ENCODE results near the gene ZBTB25. TPM values are rescaled to one million over a fixed set of nuclear protein-coding genes. Genes with fewer than 3 reads are reported as not detected.
A peak's percentile ranks its signal among the peaks of the same experiment; 100 is the strongest.
"Not testable (repeated sequence)": the region's sequence is repeated elsewhere in the genome, so short reads cannot be mapped to it uniquely, and the experiment has no call there.

The ZBTB25 gene
- polyA plus RNA-seq, 3 donors, result 2.6 to 4.0 (median 3.8) TPM

DNA sequence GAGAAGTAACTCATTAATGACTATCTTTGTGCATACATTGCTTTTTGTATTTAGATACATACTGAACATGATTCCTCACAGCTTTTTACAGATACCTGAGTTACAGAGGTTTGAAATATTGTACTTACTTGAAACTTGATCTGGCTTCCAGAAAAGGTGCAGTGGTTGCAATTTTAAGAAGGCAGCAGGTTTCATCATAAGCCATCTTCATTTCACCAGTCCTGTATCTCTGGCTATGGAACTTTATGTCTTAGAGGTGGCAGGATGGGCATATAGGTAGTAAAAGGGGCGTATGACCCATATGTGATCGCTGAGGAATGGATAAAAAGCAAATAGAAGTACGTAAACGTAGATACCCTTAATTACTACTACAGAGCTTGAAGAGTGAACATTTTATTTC is 14.6 kb upstream of the ZBTB25 start:
- 58 to 78% (median 72%) methylated on average over 4 of the region's 4 CpGs for WGBS, 3 donors

DNA sequence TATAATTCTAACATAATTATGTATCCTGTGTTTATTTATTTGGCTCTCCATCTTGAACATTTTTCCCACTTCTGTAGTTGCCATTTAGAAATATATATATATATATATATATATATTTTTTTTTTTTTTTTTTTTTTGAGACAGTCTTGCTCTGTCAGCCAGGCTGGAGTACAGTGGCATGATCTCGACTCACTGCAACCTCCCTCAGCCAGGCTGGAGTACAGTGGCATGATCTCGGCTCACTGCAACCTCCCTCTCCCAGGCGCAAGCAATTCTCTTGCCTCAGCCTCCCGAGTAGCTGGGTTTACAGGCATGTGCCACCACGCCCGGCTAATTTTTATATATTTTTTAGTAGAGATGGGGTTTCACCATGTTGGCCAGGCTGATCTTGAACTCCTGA is 14.0 kb upstream of the ZBTB25 start:
- WGBS, 3 donors, result 75 to 93% (median 81%) methylated on average over 6 of the region's 6 CpGs

More for the DNA sequence above, 14.6 kb upstream of the ZBTB25 start:
- no peak overlapping the region for H3K27ac ChIP-seq (ENCODE audit: low read depth, low read length)

DNA sequence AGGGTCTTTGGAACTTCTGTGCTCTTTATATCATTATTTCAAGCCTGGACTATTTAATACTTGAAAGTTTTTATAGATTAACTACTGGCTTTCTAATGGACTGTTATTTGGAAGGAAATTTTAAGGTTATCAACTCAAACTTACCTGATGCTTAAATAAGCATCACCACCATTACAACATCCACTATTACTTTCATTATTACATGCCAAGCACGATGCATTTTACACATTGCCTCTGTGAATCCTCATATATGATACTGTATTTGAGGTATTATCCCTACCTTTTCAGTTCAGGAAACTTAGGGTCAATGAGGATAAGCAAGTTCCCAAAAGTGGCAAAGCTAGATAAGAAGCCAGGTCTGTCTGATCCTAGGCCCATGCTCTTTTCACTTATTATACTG is 13.3 kb upstream of the ZBTB25 start:
- 82 to 92% (median 83%) methylated on average over 1 of the region's 1 CpG for WGBS, 3 donors
- H3K27ac ChIP-seq (ENCODE audit: low read depth, low read length), result no peak overlapping the region

More for the DNA sequence above, 14.0 kb upstream of the ZBTB25 start:
- not testable (repeated sequence) for H3K27ac ChIP-seq (ENCODE audit: low read depth, low read length)

DNA sequence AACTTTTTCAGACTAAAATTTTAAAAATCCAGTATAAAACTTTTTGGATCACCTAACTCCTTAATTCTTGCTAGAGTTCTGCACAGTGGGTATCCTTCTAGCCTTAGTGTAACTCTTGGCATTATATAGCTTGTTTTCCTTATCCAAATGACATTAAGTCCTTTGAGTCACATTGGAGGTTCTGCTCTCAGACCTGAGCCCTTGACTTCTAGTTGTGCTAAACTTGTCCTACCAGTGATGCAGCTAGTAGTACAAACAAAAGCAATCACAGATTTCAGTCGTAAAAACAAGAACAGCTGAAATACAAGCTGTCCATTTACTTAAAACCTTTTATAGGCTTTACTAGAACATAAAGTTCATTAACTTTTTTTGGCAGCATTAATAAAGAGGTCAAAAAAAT is 11.4 kb upstream of the ZBTB25 start:
- H3K27ac ChIP-seq (ENCODE audit: low read depth, low read length), result no peak overlapping the region
- 19 to 68% (median 65%) methylated on average over 1 of the region's 1 CpG for WGBS, 3 donors

DNA sequence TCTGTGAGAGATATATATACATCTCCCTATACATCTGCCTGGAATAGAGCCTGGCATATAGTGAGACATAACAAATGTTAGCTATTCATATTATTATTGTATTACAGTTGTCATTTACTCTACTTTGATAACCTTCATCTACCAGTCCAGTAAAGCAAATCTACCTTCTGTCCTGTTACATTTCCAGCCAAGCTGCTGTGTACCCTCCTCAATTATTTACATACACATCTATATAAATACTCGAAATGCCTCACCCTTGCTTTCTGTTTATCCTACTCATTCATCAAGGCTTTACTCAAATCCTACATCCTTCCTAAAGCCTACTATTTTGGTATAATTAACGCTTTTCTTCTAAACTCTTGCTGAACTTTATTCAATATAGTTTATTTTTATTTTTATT is 9.6 kb upstream of the ZBTB25 start:
- 90 to 95% (median 92%) methylated on average over 2 of the region's 2 CpGs for WGBS, 3 donors

DNA sequence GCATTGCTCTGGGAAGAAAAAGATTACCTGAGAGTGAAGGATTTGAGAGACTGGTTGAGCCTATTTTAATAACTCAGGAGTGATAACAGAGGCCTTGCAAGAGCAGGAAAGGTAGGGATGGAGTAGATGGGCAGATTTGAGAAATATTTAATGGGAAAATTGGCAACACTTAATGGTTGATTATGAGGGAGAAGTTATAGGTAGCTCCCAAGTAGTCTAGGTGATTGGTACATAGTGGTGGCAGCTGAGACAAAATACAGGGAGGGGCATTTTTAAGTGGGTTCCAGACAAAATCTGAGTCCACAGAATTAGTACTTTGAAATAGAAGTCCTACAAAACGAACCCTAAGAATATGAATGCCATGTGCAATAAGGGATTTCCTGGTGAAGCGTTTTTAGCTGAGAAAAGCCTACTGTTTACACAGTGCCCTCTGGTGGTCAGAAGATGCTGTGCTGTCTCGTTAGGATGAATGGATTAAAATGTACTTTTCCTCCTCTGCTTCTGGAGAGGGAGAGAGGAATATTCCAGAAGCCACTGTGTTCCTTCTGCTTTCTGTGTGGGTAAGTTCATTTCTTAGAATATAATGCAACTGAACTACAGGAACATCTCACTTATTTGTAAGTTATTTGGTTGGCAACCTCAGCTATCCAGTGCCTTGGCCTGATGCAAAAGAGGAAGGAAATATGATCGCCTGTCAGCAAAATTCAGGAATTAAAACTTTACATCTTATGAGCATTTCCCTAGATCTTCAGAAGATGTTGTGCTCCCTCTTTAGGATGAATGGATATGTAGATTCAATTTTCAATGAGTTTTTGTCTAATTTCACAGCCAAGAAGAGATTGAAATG is 7.4 kb upstream of the ZBTB25 start:
- WGBS, 3 donors, result 9 to 24% (median 14%) methylated on average over 4 of the region's 4 CpGs
- no peak overlapping the region for H3K27ac ChIP-seq (ENCODE audit: low read depth, low read length)

More for the DNA sequence above, 9.6 kb upstream of the ZBTB25 start:
- H3K27ac ChIP-seq (ENCODE audit: low read depth, low read length), result no peak overlapping the region

DNA sequence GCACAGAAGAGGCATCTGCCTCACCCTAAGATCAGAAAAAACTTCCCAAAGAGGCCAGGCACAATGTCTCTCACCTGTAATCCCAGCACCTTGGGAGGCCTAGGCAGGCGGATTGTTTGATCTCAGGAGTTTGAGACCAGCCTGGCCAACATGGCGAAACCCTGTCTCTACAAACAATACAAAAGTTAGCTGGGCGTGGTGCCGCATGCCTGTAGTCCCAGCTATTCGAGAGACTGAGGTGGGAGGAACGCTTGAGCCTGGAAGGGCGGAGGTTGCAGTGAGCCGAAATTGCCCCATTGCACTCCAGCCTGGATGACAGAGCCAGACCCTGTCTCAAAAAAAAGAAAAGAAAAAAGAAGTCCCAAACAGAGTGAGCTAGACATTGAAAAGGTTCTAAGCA is 5.4 kb upstream of the ZBTB25 start:
- 89 to 92% (median 90%) methylated on average over 8 of the region's 8 CpGs for WGBS, 3 donors
- H3K27ac ChIP-seq (ENCODE audit: low read depth, low read length), result no peak overlapping the region

DNA sequence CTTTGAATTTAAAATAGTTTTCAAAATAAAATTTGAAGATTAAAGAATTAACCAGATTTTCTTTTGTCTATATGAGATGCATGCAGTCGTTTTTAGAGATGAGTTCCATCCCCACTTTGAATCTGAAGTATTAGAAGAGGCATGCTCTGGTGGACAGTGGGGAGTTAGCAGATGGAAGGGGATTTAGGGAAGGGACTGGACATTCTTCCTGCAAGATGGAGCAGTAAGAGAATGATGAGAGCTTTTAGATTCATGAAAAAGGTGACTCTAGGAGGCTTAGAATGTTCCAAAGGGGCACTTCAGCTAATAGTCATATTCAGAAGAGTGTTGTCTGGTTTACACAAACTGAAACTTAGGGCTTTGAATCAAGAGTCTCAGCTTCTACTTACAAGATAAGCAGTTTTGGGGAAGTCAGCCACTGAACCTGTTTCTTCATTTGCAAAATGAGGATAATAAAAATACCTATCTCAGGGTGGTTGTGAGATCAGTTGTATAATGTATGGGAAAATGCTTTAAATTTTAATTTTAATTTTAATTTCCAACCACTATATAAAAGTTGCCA is 4.7 kb upstream of the ZBTB25 start:
- 41 to 49% (median 49%) methylated on average over 1 of the region's 1 CpG for WGBS, 3 donors
- no peak overlapping the region for H3K27ac ChIP-seq (ENCODE audit: low read depth, low read length)

DNA sequence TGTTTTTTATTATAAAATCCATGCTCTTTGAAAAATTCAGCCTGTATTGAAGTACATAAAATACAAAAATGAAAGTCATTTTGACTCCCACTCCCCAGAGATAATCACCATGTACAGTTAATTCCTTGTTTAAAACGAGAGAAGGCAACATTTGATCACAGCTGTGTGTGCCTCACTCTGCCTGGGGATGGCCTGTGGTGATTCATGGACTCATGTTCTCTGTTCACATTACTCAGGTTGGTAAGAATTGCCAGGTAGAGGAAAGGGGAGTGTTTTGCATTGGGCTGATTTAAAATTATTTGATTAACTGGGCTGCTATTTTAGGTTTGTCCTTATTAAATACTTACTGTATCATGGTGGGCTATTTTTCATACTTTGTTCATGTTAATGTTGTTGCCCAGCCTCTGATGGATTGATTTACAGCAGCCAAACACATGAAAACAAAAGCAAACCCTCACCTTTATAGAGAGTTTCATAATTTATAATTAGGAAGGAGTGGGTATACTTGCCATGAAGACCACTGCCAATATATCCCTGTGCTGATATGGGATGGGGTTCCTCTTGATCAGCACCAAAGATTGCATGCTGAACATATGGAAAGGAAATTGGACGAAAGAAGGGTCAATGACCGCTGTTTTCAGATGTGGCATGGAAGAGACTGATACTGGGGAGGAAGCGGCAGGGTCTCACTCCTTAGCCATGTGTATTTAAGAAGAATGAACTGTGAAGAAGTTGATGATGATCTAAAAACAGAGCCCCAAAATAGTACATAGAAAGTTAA is 3.9 kb upstream of the ZBTB25 start:
- WGBS, 3 donors, result 71% methylated on average over 4 of the region's 4 CpGs
- H3K27ac ChIP-seq (ENCODE audit: low read depth, low read length), result no peak overlapping the region

DNA sequence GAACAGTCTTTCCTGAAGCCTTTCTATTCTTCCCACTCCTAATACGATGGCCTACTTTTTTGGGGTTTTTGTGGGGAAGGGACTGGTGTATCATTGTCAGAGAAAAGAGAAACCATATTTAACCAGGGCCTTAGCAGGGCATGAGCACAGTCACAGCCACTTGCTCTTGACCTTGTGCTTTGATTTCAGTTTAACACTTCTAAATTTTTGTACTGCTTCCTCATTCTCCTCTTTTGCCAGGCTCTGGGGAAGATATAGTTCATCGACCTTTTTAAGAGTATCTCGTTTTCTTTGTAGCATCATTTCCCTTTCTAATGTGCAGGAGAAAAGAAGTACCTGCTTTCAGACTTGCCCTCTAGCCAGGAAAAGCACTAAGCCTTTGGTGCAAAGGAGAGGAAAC is 3.1 kb upstream of the ZBTB25 start:
- no peak overlapping the region for H3K27ac ChIP-seq (ENCODE audit: low read depth, low read length)
- WGBS, 3 donors, result 17 to 37% (median 27%) methylated on average over 3 of the region's 3 CpGs

DNA sequence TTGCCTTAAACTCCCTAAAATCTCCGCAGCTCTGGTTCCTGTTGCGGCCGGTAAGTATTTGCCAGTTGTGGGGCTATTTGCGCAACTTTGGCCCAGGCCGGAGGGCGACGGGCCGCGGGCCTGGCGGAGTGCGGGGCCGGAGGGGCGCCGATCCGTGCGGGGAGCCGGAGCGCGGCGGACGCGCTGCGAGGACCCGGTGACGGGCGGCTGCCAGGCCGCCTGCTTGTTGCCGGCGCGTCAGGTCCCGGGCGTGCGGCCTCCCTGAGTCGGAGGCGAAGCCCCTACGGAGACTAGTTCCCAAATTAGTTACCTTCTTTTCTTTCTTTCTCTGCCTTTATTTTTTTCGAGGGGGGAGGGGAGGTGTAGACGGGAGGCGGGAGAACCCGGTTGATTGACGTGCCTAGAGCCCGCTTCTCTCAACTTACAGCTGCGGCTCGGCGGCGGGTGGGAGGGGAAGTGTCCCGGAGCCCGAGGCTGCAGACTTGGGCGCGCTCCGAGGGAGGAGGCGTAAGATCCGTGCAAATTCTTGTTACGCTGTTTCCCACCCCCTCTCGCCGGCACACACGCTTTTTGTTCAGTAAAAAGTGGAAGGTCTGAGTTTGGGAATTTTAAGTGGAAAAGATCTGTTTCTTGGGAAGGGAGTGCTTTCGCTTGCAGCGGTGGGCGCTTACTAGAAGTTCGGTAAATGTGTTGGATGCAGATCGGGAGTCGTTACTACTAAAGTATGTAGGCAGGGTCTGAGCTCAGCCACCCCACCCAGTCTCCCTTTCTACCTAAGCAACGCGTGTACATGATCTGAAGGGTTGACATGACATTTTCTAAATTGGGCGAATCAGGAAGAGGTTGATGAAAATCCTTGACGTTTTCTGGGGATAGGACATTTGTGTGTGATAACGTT is 1.5 kb upstream of the ZBTB25 start:
- peak overlapping the region; percentile 97 for H3K27ac ChIP-seq (ENCODE audit: low read depth, low read length)
- WGBS, 3 donors, result 0% methylated on average over 64 to 68 of the region's 68 CpGs

DNA sequence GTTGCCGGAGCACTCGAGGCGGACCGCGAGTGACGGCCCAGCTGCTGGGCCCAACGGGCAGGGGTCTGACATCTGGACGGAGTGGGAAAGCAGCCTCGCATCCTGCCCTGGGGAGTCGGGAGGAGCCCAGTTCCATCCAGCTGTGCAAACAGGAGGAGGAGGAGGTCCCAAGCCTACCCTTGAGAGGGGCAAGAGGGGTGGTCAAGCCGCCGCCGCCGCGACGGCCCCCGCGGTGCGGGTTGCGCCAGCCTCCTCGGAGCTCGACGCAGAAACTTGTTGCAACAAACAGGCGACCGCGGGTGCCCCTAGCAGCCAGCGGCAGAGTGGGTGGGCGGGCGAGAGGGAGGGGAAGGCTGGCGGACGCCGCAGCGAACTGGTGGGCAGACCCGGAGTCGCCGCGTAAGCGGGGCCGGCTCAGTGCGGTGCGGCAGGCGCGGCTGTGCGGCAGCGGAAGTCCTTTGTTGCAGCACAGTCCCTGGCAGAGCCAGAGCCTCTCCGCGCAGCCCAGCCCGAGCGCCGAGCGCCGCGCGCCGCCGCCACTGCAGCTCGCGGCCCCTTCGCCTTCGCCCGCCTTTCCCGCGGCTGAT is 765 bp upstream of the ZBTB25 start, which contains the start of gene ZBTB1:
Gene ZBTB1 (plus strand): TSS at position 461 of the 587 bp plus-strand sequence. CDS start 16,735 bp downstream, outside the sequence.
- H3K27ac ChIP-seq (ENCODE audit: low read depth, low read length), result peak within 1 kb of the TSS; percentile 97
- 0% methylated on average over 57 to 63 of the region's 63 CpGs for WGBS, 3 donors

DNA sequence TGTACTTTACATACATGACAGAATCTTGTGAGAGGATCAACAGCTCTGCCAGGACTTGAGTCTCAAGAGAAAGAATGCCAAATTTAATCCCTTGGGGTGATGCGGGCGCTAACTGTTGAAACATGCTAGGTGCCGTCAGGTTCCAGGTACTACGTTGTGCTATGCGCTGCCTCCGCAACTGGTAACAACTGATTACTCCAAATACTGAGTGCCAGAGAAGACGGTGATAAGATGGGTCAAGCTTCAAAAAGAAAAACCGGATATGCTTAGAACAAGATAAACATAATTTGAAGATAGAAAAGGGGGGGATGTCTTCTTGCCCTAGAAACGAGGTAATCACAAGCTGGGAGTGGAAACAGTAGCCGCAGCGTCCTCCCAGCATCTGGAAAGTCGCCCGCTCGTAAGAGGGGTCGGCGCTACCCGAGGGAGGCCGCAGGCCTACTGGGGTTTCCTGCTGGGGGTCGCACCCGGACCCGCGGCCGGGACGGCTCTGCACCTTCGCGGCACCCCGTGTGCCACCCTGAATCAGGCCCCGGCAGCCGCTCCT is 678 bp downstream of the ZBTB25 start:
- 0 to 1% (median 1%) methylated on average over 29 of the region's 29 CpGs for WGBS, 3 donors
- peak overlapping the region; percentile 92 for H3K27ac ChIP-seq (ENCODE audit: low read depth, low read length)

DNA sequence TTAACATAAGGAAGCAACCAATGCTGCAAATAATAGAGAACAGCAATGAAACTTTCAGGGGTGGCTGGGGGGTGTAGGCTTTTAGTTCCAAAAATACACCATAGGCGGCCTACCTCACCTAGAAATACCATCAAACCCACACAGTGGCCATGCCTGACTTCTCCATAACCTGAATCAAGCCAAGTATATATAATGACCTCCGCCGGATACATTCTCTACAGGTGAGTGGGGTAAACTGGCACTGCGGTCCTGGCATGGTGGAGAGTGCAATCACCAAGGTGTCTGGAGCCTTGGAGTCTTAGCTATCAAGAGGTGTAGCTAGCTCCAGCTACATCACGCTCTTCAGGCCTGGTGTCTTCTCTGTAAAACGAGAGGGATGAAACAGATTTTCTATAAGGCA is 1.2 kb downstream of the ZBTB25 start:
- 52 to 61% (median 58%) methylated on average over 6 of the region's 6 CpGs for WGBS, 3 donors

DNA sequence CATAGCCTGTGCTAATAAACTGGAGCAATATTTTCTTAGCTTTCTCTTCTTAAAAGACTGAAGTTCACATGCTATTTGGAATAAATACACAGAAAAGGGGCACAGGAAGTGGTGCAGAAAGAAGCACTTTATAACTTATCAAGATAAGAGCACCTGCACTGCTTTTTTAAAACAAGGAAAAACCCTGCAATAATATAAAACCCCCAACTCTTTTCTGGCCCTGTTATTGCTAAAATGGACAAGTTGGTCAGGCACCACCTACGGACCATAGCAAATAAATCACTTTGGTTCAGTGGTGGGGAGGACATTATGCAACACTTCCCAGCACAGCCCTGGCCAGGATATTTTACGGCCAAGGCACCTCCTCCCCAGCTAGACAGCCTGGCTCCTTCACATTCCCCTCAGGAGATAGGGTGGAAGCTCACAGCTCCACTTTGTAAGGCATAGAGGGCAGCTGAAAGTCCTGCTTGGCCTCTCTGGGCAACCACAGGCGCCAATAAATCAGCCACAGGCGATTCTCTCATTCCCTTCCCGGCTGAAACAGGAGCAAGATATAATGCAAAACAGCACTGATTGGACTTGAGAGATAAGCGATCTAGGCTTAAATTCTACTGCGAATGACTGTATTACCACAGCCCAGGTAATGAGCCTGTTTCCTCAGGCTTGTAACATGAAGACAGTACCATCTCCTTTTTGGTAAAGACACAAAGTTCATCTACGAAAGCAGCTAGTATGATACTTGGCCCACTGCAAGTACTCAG is 2.0 kb downstream of the ZBTB25 start:
- H3K27ac ChIP-seq (ENCODE audit: low read depth, low read length), result peak overlapping the region; percentile 63
- WGBS, 3 donors, result 24 to 36% (median 33%) methylated on average over 8 of the region's 8 CpGs

More for the DNA sequence above, 1.2 kb downstream of the ZBTB25 start:
- H3K27ac ChIP-seq (ENCODE audit: low read depth, low read length), result no peak overlapping the region

DNA sequence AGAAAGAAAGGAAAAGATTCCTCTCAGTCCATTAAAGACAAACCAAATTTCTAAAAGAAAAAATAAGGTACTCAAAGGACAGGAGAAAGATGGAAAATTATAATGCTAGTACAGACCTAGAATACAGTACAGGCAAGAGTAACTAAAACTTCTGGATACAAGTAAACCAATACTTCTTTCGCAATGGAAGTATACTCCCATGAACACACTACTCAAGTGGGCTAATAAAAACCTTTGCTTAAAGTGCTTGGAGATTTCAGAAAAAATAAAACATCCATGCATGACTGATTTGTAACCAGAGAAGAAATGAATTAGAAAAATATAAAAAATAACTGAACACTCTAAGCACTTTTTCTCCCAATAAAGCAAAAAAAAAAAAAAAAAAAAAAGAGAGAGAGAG is 3.5 kb downstream of the ZBTB25 start:
- 92 to 100% (median 95%) methylated on average over 1 of the region's 1 CpG for WGBS, 3 donors
- H3K27ac ChIP-seq (ENCODE audit: low read depth, low read length), result no peak overlapping the region

DNA sequence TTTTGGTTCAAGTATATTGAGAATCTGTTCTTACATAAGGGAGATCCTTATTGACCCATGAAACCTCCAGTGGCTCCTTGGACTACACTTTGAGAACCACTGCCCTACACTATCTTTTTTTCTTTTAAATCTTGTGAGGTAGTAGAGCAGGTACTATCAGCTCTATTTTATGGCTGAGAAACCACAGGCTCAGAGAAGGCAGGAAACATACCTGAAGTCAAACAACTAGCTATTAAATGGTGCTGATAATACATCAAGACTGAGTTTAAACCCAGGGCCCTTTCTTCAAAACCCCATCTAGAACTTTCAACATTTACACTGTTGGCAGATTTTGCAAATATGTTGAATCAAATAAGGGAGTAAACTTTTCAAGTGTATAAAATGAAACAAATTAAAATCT is 6.9 kb downstream of the ZBTB25 start:
- H3K27ac ChIP-seq (ENCODE audit: low read depth, low read length), result no peak overlapping the region

All from adipose tissue (tissue), 3 donors.